Vagina (tissue), 2 donors: ENCODE data around the gene MSRB1.

Experiments used
- POLR2A ChIP-seq, 2 donors: fragments of 450-650 bp; IDR thresholded peaks; one replicate each; pipeline ENCODE4 v1.6.1; 2017; ENCODE audit warnings: antibody characterized with exemption in 2 of 2, mild to moderate bottlenecking in 2 of 2, moderate library complexity in 2 of 2
- TF ChIP-seq, protein P1 (sequence below), 3 experiments: fragments of 450-650 bp in 2 of 3; fragments of 200-600 bp in 1 of 3; sonication (generic) in 1 of 3; IDR thresholded peaks; one replicate each; pipeline ENCODE4 v1.5.1; 2017 to 2019; ENCODE audit warnings: antibody characterized with exemption in 3 of 3, mild to moderate bottlenecking in 2 of 3, moderate library complexity in 2 of 3

DNA sequence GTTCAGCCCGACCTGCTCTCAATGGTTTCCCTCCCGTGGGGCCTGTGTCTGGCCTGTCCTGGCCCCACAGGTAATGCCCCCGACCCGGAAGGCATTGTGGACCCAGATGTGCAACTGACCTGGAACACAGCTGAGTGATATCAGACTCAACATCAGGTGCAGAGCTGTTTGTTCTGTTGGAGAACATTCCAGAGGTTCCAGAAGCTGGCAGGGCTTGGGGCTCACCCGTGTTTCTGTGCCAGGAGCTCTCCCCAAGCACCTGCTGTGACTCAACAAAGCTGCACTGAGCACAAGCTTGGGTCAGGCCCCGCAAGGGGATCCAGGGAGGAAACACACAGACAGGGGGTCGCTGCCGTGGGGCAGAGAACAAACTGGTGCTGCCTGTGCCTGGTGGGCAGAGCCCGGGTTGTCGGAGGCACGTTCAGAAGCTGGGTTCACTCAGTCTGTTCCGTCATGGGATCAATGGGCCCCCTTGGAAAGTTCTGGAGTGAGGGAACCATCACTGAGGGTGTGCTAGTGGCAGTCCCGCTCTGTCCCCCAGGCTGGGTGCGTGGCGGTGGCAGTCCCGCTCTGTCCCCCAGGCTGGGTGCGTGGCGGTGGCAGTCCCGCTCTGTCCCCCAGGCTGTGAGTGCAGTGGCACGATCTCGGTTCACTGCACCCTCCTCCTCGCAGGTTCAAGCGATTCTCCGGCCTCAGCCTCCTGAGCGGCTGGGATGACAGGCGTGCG, 46.9 kb downstream of the MSRB1 start:
- TF ChIP-seq, protein P1, sequence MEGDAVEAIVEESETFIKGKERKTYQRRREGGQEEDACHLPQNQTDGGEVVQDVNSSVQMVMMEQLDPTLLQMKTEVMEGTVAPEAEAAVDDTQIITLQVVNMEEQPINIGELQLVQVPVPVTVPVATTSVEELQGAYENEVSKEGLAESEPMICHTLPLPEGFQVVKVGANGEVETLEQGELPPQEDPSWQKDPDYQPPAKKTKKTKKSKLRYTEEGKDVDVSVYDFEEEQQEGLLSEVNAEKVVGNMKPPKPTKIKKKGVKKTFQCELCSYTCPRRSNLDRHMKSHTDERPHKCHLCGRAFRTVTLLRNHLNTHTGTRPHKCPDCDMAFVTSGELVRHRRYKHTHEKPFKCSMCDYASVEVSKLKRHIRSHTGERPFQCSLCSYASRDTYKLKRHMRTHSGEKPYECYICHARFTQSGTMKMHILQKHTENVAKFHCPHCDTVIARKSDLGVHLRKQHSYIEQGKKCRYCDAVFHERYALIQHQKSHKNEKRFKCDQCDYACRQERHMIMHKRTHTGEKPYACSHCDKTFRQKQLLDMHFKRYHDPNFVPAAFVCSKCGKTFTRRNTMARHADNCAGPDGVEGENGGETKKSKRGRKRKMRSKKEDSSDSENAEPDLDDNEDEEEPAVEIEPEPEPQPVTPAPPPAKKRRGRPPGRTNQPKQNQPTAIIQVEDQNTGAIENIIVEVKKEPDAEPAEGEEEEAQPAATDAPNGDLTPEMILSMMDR (IDR thresholded peaks at IDR 0.05) = no peak
- no peak for TF ChIP-seq POLR2A (IDR thresholded peaks at IDR 0.05)
